GM21367 (cell line): ENCODE data around the gene NCKAP5.

Source experiments
- ATAC-seq: cut with Tn5 transposase; IDR thresholded peaks from one replicate; pipeline ENCODE4 v1.9.1; 2021; ENCODE audit not compliant: unreplicated experiment

NCKAP5 gene

GRCh38 chr2:133568172-133568571 lies at the start of gene NCKAP5:
Gene NCKAP5 (minus strand): TSS chr2:133568463. CDS start chr2:133517526, 50,937 bp downstream.
- ATAC-seq, result no peak

GRCh38 chr2:133609664-133610063 lies 41.4 kb upstream of the NCKAP5 start:
- ATAC-seq, result no peak

GRCh38 chr2:133608291-133608690 lies 40.0 kb upstream of the NCKAP5 start:
- ATAC-seq, result no peak

- ATAC-seq, result no peak
Measured at GRCh38 chr2:133607679-133608078, 39.4 kb upstream of the NCKAP5 start.

GRCh38 chr2:133606616-133607015 lies 38.4 kb upstream of the NCKAP5 start:
- ATAC-seq, result no peak

- no peak for ATAC-seq
Measured at GRCh38 chr2:133605766-133606137, 37.5 kb upstream of the NCKAP5 start.

GRCh38 chr2:133605011-133605765 lies 36.9 kb upstream of the NCKAP5 start:
- no peak for ATAC-seq

GRCh38 chr2:133603109-133603508 lies 34.8 kb upstream of the NCKAP5 start:
- no peak for ATAC-seq

- ATAC-seq, result no peak
Measured at GRCh38 chr2:133602538-133602937, 34.3 kb upstream of the NCKAP5 start.

- no peak for ATAC-seq
Measured at GRCh38 chr2:133600266-133600928, 32.1 kb upstream of the NCKAP5 start.

GRCh38 chr2:133599811-133600210 lies 31.5 kb upstream of the NCKAP5 start:
- no peak for ATAC-seq

- ATAC-seq, result no peak
Measured at GRCh38 chr2:133599211-133599803, 31.0 kb upstream of the NCKAP5 start.

- ATAC-seq, result no peak
Measured at GRCh38 chr2:133598769-133599168, 30.5 kb upstream of the NCKAP5 start.

- ATAC-seq, result no peak
Measured at GRCh38 chr2:133596701-133597393, 28.6 kb upstream of the NCKAP5 start.

- no peak for ATAC-seq
Measured at GRCh38 chr2:133591164-133591563, 22.9 kb upstream of the NCKAP5 start.

- no peak for ATAC-seq
Measured at GRCh38 chr2:133589456-133589855, 21.2 kb upstream of the NCKAP5 start.

- no peak for ATAC-seq
Measured at GRCh38 chr2:133588144-133588543, 19.9 kb upstream of the NCKAP5 start.

GRCh38 chr2:133586978-133587377 lies 18.7 kb upstream of the NCKAP5 start:
- no peak for ATAC-seq

- ATAC-seq, result no peak
Measured at GRCh38 chr2:133581010-133581760, 12.9 kb upstream of the NCKAP5 start.

GRCh38 chr2:133579274-133579673 lies 11.0 kb upstream of the NCKAP5 start:
- ATAC-seq, result no peak

- no peak for ATAC-seq
Measured at GRCh38 chr2:133576714-133577113, 8.5 kb upstream of the NCKAP5 start.
